Measurements from ENCODE around the gene STK26. TPM values are rescaled to one million over a fixed set of nuclear protein-coding genes. Genes with fewer than 3 reads are reported as not detected.
"Not testable (repeated sequence)": the region's sequence is repeated elsewhere in the genome, so short reads cannot be mapped to it uniquely, and the experiment has no call there.

The STK26 gene
- total RNA-seq, 1 donor from 2014 or later: 17.9 TPM

DNA sequence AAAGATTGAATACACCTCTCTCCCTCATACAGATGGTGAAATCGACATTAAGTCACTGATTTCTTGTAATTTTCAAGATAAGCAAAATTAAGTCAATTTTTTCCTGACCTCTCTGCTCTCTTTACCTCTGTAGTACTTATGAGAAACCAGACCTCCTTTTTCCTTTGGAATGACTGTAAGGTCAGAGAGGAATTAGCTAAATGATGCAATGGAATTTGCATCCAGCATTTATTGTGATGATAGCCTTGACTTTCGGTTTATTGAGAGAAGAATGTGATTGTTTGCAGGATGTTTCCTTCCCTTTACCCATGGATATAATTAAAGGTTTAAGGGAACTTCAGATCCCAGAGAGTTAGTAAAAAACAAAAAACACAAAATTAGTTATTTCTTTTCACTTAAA is 22.4 kb downstream of the STK26 start:
- Mint-ChIP-seq H3K36me3 (ENCODE audit: low read depth) (no peaks in the 10 kb centered on the region), H3K27ac (ENCODE audit: unreplicated experiment) (no peak overlapping the region), H3K4me3 (ENCODE audit: unreplicated experiment) (no peak overlapping the region), H3K4me1 (ENCODE audit: low read depth) (peaks cover 28% of the 10 kb centered on the region), H3K27me3 (ENCODE audit: low read depth) (no peaks in the 10 kb centered on the region), H3K9me3 (ENCODE audit: low read depth) (no peaks in the 10 kb centered on the region)
- no peak for DNase-seq (ENCODE audit: low spot score)
- TF ChIP-seq, protein P1, sequence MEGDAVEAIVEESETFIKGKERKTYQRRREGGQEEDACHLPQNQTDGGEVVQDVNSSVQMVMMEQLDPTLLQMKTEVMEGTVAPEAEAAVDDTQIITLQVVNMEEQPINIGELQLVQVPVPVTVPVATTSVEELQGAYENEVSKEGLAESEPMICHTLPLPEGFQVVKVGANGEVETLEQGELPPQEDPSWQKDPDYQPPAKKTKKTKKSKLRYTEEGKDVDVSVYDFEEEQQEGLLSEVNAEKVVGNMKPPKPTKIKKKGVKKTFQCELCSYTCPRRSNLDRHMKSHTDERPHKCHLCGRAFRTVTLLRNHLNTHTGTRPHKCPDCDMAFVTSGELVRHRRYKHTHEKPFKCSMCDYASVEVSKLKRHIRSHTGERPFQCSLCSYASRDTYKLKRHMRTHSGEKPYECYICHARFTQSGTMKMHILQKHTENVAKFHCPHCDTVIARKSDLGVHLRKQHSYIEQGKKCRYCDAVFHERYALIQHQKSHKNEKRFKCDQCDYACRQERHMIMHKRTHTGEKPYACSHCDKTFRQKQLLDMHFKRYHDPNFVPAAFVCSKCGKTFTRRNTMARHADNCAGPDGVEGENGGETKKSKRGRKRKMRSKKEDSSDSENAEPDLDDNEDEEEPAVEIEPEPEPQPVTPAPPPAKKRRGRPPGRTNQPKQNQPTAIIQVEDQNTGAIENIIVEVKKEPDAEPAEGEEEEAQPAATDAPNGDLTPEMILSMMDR (IDR thresholded peaks at IDR 0.05): no peak

DNA sequence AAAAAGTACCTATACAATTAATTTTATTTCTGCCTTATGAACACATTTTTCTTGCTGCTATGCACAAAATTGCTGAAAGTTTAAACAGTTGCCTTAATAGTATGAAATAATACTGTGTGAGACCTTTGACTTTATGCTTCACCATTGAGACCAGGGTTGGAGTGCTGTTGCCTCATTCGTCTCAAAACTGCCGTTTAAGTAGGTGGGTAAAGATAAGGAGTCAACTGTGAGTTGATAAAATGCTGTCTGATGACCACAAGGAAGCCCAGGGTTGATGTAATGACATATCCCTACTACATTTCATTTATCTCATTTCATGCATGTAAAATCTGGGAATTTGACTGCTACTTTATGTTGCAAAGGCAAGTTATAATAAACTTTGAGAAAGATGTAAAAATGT is 23.4 kb downstream of the STK26 start:
- no peak for DNase-seq (ENCODE audit: low spot score)
- Mint-ChIP-seq H3K27me3 (ENCODE audit: low read depth) (no peaks in the 10 kb centered on the region), H3K4me3 (ENCODE audit: unreplicated experiment) (no peak overlapping the region), H3K27ac (ENCODE audit: unreplicated experiment) (no peak overlapping the region), H3K9me3 (ENCODE audit: low read depth) (no peaks in the 10 kb centered on the region), H3K36me3 (ENCODE audit: low read depth) (no peaks in the 10 kb centered on the region), H3K4me1 (ENCODE audit: low read depth) (peaks cover 17% of the 10 kb centered on the region)
- TF ChIP-seq, protein P1 (IDR thresholded peaks at IDR 0.05): no peak

DNA sequence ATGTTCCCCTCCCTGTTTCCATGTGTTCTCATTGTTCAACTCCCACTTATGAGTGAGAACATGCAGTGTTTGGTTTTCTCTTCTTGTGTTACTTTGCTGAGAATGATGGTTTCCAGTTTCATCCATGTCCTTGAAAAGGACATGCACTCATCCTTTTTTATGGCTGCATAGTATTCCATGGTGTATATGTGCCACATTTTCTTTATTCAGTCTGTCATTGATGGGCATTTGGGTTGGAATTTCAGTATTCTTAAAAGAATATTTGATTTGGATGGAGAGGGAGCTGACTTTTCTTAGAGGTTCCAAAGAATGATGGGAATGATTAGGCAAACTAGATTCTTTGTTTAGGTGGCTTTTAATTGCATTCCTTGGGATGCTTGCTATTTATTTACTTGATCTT is 28.7 kb downstream of the STK26 start:
- H3K4me1 Mint-ChIP-seq (ENCODE audit: low read depth); H3K4me3 Mint-ChIP-seq (ENCODE audit: unreplicated experiment); DNase-seq (ENCODE audit: low spot score); H3K27ac Mint-ChIP-seq (ENCODE audit: unreplicated experiment); H3K9me3 Mint-ChIP-seq (ENCODE audit: low read depth); H3K36me3 Mint-ChIP-seq (ENCODE audit: low read depth); H3K27me3 Mint-ChIP-seq (ENCODE audit: low read depth): not testable (repeated sequence)

DNA sequence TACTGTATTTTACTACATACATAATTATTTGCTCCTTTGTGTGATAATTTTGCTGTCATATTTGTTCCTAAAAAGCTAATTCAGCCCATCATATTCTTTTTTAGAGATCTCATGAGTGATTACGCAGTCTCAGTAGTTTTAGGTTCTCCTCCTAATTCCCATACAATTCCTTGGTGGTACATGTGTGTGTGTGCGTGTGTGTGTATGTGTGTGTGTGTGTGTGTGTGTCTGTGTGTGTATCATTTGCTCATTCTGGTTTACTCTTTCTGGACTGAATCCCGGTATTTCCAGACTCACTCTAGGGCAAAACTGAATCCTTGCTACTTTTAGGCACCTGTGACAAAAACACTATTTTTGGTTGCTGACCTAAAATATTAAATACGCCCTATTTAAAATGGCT is 34.9 kb downstream of the STK26 start:
- Mint-ChIP-seq H3K4me3 (ENCODE audit: unreplicated experiment) (no peak overlapping the region), H3K9me3 (ENCODE audit: low read depth) (no peaks in the 10 kb centered on the region), H3K4me1 (ENCODE audit: low read depth) (peaks cover 23% of the 10 kb centered on the region), H3K27ac (ENCODE audit: unreplicated experiment) (no peak overlapping the region), H3K27me3 (ENCODE audit: low read depth) (no peaks in the 10 kb centered on the region), H3K36me3 (ENCODE audit: low read depth) (no peaks in the 10 kb centered on the region)
- DNase-seq (ENCODE audit: low spot score): no peak
- TF ChIP-seq, protein P1 (IDR thresholded peaks at IDR 0.05): no peak

DNA sequence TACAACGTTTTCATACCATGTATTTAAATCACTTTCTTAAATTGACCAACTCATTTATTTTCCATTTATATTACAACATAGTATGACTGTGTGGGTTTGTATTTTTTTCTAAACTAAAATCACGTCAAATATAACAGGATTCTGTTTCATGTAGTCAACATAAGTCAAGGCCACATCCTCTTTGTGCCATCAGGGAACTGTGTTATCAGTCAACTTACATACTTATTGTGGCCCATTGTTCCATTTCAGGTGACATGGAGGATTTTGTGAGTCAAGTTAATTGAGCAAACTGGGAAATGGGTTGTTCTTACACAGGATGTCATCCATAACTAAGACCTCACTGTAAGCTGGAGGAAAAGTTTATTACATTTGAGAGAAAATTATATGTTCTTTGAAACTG is 35.9 kb downstream of the STK26 start:
- no peaks in the 10 kb centered on the region for H3K36me3 Mint-ChIP-seq (ENCODE audit: low read depth)
- H3K4me1 Mint-ChIP-seq (ENCODE audit: low read depth): peaks cover 23% of the 10 kb centered on the region
- H3K27ac Mint-ChIP-seq (ENCODE audit: unreplicated experiment): no peak overlapping the region
- TF ChIP-seq, protein P1 (IDR thresholded peaks at IDR 0.05): no peak
- no peaks in the 10 kb centered on the region for H3K27me3 Mint-ChIP-seq (ENCODE audit: low read depth)
- no peaks in the 10 kb centered on the region for H3K9me3 Mint-ChIP-seq (ENCODE audit: low read depth)
- no peak for DNase-seq (ENCODE audit: low spot score)
- no peak overlapping the region for H3K4me3 Mint-ChIP-seq (ENCODE audit: unreplicated experiment)

DNA sequence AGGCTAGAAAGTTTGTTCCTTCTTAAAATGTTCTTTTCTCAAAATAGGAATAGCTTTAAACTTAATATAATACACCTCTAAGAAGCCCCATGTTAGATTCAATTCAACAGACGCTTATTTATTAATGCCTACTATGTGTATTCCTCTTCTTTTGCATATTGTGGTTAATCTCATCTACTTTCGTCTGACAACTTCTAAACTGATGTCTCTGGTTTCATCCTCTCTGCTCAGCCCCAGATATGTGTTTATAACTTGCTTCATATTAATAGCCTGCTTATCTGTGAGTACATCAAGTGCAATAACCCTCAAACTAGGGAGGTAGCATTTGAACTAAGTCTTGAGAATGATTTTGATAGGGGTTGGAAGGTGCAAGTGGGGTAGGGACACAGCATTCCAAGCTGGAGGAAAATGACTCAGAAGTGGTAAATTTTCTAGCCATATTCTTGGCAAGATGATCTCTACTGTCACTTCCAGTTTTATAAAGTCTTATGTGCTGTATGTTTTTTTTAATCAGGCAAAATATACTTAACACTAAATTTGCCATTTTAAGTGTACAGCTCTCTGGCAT is 37.0 kb downstream of the STK26 start:
- Mint-ChIP-seq H3K9me3 (ENCODE audit: low read depth) (no peaks in the 10 kb centered on the region), H3K4me3 (ENCODE audit: unreplicated experiment) (no peak overlapping the region), H3K36me3 (ENCODE audit: low read depth) (no peaks in the 10 kb centered on the region), H3K27me3 (ENCODE audit: low read depth) (no peaks in the 10 kb centered on the region), H3K4me1 (ENCODE audit: low read depth) (peaks cover 23% of the 10 kb centered on the region), H3K27ac (ENCODE audit: unreplicated experiment) (peak overlapping the region; percentile 8)
- no peak for DNase-seq (ENCODE audit: low spot score)
- TF ChIP-seq, protein P1 (IDR thresholded peaks at IDR 0.05): no peak
